GM12872 (cell line): ENCODE measurements around the gene FUS.

Source experiments
- CTCF ChIP-seq: IDR thresholded peaks from 3 replicates; pipeline ENCODE4 v1.5.1; 2011; ENCODE audit warnings: low read depth, mild to moderate bottlenecking, low read length, moderate library complexity; ENCODE audit not compliant: insufficient read depth

The FUS gene

GRCh38 chr16:31149332-31149731 is 30.6 kb upstream of the FUS start:
- no peak for TF ChIP-seq CTCF

GRCh38 chr16:31149894-31150890 is 29.7 kb upstream of the FUS start, which contains the start of gene PRSS36:
Gene PRSS36 (minus strand): TSS chr16:31150066. CDS start chr16:31150035, 31 bp downstream.
- no peak for TF ChIP-seq CTCF

GRCh38 chr16:31157136-31157535 is 22.8 kb upstream of the FUS start:
- no peak for TF ChIP-seq CTCF

GRCh38 chr16:31167315-31167714 is 12.6 kb upstream of the FUS start:
- TF ChIP-seq CTCF = no peak

DNA sequence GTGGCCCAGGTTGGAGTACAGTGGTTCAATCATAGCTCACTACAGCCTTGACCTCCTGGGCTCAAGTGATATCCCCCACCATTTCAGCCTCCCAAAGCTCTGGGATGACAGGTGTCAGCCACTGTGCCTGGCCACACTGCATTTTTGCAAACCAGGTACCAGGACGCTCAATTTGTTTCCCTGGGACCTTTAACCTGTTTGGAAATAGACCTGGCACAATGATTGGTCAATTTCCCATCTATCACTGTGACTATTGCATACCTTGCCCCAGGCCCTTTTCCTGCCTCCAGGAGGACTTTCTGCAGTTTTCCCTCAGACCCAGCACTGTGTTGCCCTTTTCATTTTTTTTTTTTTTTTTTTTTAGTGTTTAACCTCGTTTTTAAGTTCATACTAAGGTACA is 11.1 kb upstream of the FUS start:
- no peak for TF ChIP-seq CTCF

DNA sequence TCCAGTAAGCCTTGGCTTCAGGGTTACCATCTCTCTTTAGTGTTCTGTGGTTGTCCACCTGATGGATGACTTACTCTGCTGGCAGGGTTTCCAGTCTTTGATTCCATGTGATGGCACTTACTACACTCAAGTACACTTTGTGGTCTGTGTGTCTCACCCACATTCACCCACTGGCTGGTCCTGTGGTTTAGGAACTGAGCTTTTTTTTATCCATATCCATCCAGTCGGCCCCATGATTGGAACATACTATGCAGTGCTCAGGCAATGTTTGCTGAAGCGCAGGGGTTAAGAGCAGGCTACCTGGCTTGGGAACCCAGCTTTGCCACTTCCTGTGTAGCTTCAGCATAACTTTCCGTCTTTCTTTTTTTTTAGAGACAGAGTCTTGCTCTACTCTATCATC is 2.8 kb upstream of the FUS start:
- no peak for TF ChIP-seq CTCF

DNA sequence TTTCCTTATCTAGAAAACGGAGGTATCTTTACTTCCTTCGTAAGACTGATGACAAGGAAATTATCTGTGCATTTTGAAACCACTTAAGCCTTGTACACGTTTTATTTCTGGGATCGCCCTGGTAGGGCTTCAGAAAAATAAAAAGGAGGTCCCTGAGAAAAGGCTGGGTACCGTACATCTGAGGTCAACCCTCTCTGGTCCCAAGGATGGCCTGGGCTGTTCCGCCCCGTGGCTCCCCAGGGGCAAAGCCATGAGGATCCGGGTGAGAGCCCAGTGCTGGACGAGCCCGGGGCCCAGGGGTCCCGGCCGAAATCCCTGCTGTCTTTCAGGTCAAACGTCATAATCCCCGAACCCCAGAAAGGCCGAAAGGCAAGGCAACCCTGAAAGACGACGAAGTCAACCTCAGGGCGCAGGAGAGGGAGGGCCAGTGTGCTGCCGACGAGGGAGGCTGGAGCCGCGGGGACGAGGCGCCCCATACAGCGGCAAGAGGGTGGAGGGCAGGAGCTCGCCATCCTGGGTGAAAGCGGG is 656 bp upstream of the FUS start:
- no peak for TF ChIP-seq CTCF
